GM06990 (cell line): ENCODE measurements around the gene PFN3.
A peak's percentile ranks its signal among the peaks of the same experiment; 100 is the strongest.

ENCODE experiments used
- DNase-seq: peaks from one replicate; pipeline ENCODE4 v3.0.0-alpha.2; 2011; ENCODE audit not compliant: insufficient read length; ENCODE audit errors: extremely low read depth
- H3K27me3 ChIP-seq: replicated peaks from 2 replicates; pipeline ENCODE4 v1.6.0; 2011; ENCODE audit warnings: low read length; ENCODE audit not compliant: control insufficient read depth, insufficient read depth
- H3K36me3 ChIP-seq: 2 replicates; pipeline ENCODE4 v1.5.1; 2011; ENCODE audit warnings: low read length; ENCODE audit not compliant: control insufficient read depth, insufficient read depth
- H3K4me3 ChIP-seq: replicated peaks from 2 replicates; pipeline ENCODE4 v1.5.1; 2011; ENCODE audit warnings: low read depth, mild to moderate bottlenecking, control low read depth, low read length
- CTCF ChIP-seq: IDR thresholded peaks from 2 replicates; pipeline ENCODE4 v1.5.1; 2011; ENCODE audit warnings: low read length, control low read depth, mild to moderate bottlenecking, inconsistent platforms; ENCODE audit not compliant: insufficient read depth, poor library complexity, severe bottlenecking

PFN3 gene

GRCh38 chr5:177404641-177405179 lies 4.2 kb upstream of the PFN3 start:
- no peak for TF ChIP-seq CTCF
- Histone ChIP-seq H3K27me3 (no peaks in the 10 kb centered on the region), H3K4me3 (peak overlapping the region; percentile 67), H3K36me3 (no peaks in the 10 kb centered on the region)
- no peak for DNase-seq

GRCh38 chr5:177403792-177404640 lies 3.6 kb upstream of the PFN3 start:
- TF ChIP-seq CTCF = peak; percentile 81
- peak; percentile 89 for DNase-seq
- peak overlapping the region; percentile 67 for H3K4me3 ChIP-seq
- H3K27me3 ChIP-seq = no peaks in the 10 kb centered on the region
- H3K36me3 ChIP-seq = no peaks in the 10 kb centered on the region

GRCh38 chr5:177403102-177403791 lies 2.8 kb upstream of the PFN3 start:
- DNase-seq = no peak
- H3K4me3 ChIP-seq = peak overlapping the region; percentile 67
- peak; percentile 22 for TF ChIP-seq CTCF
- no peaks in the 10 kb centered on the region for H3K27me3 ChIP-seq
- H3K36me3 ChIP-seq = no peaks in the 10 kb centered on the region

GRCh38 chr5:177402271-177403043 lies 2.0 kb upstream of the PFN3 start:
- peak; percentile 44 for DNase-seq
- H3K27me3 ChIP-seq = no peaks in the 10 kb centered on the region
- peak; percentile 50 for TF ChIP-seq CTCF
- peak overlapping the region; percentile 67 for H3K4me3 ChIP-seq
- H3K36me3 ChIP-seq = no peaks in the 10 kb centered on the region

GRCh38 chr5:177397875-177398390 lies 2.5 kb downstream of the PFN3 start:
- no peaks in the 10 kb centered on the region for H3K36me3 ChIP-seq
- DNase-seq = no peak
- H3K27me3 ChIP-seq = no peaks in the 10 kb centered on the region
- H3K4me3 ChIP-seq = no peak overlapping the region
- TF ChIP-seq CTCF = no peak
